Left lung (tissue), 10 donors: Measurements from ENCODE around the gene NUP37. TPM values are rescaled to one million over a fixed set of nuclear protein-coding genes. Genes with fewer than 3 reads are reported as not detected.
"Not testable (repeated sequence)": the region's sequence is repeated elsewhere in the genome, so short reads cannot be mapped to it uniquely, and the experiment has no call there.

Source experiments
- ATAC-seq: fragments of 200-7000 bp; cut with Tn5 transposase; one replicate; pipeline ENCODE4 v1.9.1; 2020; ENCODE audit warnings: moderate library complexity
- DNase-seq, 4 donors: peaks; one replicate each; pipeline ENCODE4 v3.0.0-alpha.2; 2013 to 2020
- H3K27ac ChIP-seq, 2 donors: fragments of 200-600 bp; sonication (generic) in 1 of 2; one replicate each; pipeline versions ENCODE4 v1.5.0 to v1.8.0; 2020 to 2021
- H3K27me3 ChIP-seq, 2 donors: fragments of 200-600 bp; sonication (generic) in 1 of 2; one replicate each; pipeline versions ENCODE4 v1.5.0 to v1.8.0; 2020 to 2021
- H3K36me3 ChIP-seq, 2 donors: fragments of 200-600 bp; sonication (generic) in 1 of 2; one replicate each; pipeline versions ENCODE4 v1.5.0 to v1.8.0; 2020 to 2021
- H3K4me1 ChIP-seq, 2 donors: fragments of 200-600 bp; one replicate each; pipeline ENCODE4 v1.8.0; 2021
- H3K4me3 ChIP-seq, 2 donors: fragments of 200-600 bp; sonication (generic) in 1 of 2; one replicate each; pipeline versions ENCODE4 v1.5.0 to v1.8.0; 2020 to 2021; ENCODE audit warnings: mild to moderate bottlenecking in 1 of 2
- H3K9me3 ChIP-seq, 2 donors: fragments of 200-600 bp; sonication (generic) in 1 of 2; one replicate each; pipeline versions ENCODE4 v1.5.0 to v1.8.0; 2020 to 2021
- intact Hi-C, 2 donors: fragments of 100-400 bp; cut with DNase I; formaldehyde crosslinking; loops; one replicate each; pipeline versions ENCODE4 v1.11.2 to v1.14.2; 2022
- polyA plus RNA-seq, 6 donors: library from polyadenylated mRNA; unstranded; fragments of 120-200 nt; gene quantifications; one replicate each; pipeline ENCODE4 v1.2.1, GENCODE V29; 2013; ENCODE audit not compliant: insufficient read length in 6 of 6
- total RNA-seq, 2 donors: library from RNA; stranded (reverse); fragmentation: NEBNext Ultra II Directional; extraction: Animal tissue kit (Norgen Biotek cat#: 25700); gene quantifications; one replicate each; pipeline ENCODE4 v1.2.1, GENCODE V29; 2021
- TF ChIP-seq, protein P1 (sequence below), 2 donors: fragments of 200-600 bp; sonication (generic) in 1 of 2; IDR thresholded peaks; one replicate each; pipeline versions ENCODE4 v1.5.0 to v1.8.0; 2021; ENCODE audit warnings: antibody characterized with exemption in 2 of 2
- donor health status: DM: no; HTN: yes; CAD: no.
- donor health status: DM: no; HTN: no; CAD: no.

NUP37 gene
- total and polyA plus RNA-seq, 8 donors, result 22.7 to 38.7 (median 32.6) TPM

DNA sequence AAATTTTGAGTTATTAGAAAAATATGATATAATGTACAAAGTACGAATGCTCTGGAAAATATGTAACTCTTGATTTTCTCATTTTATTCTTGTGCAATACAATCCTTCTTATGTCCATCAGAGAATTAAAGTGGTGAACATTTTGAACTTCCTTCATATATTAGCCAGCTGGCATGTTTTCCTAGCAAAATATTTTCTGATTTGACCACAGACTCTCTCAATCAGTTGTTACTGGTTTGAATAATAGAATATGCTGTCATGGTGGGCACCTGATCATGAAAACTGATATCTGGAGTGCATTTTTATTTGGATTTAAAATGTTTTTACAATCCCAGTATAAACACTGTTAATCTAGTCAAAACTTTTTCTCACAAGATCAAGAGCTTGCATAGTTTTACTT lies 24.3 kb upstream of the NUP37 start:
- no peaks in the 10 kb centered on the region for H3K4me1 ChIP-seq
- intact Hi-C loops, result no loop called here
- DNase-seq, result no peak
- no peak overlapping the region for H3K27ac ChIP-seq
- TF ChIP-seq, protein P1, sequence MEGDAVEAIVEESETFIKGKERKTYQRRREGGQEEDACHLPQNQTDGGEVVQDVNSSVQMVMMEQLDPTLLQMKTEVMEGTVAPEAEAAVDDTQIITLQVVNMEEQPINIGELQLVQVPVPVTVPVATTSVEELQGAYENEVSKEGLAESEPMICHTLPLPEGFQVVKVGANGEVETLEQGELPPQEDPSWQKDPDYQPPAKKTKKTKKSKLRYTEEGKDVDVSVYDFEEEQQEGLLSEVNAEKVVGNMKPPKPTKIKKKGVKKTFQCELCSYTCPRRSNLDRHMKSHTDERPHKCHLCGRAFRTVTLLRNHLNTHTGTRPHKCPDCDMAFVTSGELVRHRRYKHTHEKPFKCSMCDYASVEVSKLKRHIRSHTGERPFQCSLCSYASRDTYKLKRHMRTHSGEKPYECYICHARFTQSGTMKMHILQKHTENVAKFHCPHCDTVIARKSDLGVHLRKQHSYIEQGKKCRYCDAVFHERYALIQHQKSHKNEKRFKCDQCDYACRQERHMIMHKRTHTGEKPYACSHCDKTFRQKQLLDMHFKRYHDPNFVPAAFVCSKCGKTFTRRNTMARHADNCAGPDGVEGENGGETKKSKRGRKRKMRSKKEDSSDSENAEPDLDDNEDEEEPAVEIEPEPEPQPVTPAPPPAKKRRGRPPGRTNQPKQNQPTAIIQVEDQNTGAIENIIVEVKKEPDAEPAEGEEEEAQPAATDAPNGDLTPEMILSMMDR (IDR thresholded peaks at IDR 0.05), result no peak
- no peaks in the 10 kb centered on the region for H3K36me3 ChIP-seq
- H3K9me3 ChIP-seq, result peaks cover 0 to 2% of the 10 kb centered on the region in 2 donors
- no peak for ATAC-seq
- H3K4me3 ChIP-seq, result no peak overlapping the region
- no peaks in the 10 kb centered on the region for H3K27me3 ChIP-seq

DNA sequence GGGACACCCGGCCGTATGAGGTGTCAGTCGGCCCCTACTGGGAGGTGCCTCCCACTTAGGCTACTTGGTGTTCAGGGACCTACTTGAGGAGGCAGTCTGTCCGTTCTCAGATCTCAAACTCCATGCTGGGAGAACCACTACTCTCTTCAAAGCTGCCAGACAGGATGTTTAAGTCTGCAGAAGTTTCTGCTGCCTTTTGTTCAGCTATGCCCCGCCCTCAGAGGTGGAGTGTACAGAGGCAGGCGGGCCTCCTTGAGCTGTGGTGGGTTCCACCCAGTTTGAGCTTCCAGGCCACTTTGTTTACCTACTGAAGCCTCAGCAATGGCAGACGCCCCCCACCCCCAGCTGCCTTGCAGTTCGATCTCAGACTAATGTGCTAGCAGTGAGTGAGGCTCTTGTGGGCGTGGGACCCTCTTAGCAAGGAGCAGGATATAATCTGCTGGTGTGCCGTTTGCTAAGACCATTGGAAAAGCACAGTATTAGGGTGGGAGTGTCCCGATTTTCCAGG lies 23.0 kb upstream of the NUP37 start:
- DNase-seq, H3K27ac ChIP-seq, H3K4me3 ChIP-seq, H3K9me3 ChIP-seq, H3K36me3 ChIP-seq, H3K27me3 ChIP-seq, intact Hi-C loops, ATAC-seq, H3K4me1 ChIP-seq: not testable (repeated sequence)

DNA sequence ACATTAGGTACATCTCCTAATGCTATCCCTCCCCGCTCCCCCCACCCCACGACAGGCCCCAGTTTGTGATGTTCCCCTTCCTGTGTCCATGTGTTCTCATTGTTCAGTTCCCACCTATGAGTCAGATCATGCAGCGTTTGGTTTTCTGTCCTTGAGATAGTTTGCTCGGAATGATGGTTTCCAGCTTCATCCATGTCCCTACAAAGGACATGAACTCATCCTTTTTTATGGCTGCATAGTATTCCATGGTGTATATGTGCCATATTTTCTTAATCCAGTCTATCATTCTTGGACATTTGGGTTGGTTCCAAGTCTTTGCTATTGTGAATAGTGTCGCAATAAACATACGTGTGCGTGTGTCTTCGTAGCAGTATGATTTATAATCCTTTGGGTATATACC lies 17.7 kb upstream of the NUP37 start:
- intact Hi-C loops, H3K4me1 ChIP-seq, DNase-seq, H3K27me3 ChIP-seq, H3K4me3 ChIP-seq, H3K27ac ChIP-seq, H3K36me3 ChIP-seq, H3K9me3 ChIP-seq, ATAC-seq: not testable (repeated sequence)

DNA sequence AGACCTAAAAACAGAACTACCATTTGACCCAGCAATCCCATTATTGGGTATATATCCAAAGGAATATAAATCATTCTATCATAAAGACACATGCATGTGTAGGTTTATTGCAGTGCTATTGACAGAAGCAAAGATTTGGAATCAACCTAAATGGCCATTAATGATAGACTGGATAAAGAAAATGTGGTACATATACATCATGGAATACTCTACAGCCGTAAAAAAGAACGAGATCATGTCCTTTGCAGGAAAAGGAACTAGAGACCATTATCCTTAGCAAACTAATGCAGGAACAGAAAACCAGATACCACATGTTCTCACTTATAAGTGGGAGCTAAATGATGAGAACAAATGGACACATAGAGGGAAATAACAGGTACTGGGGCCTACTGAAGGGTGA lies 11.5 kb upstream of the NUP37 start:
- H3K27ac ChIP-seq, intact Hi-C loops, H3K36me3 ChIP-seq, H3K4me3 ChIP-seq, H3K9me3 ChIP-seq, H3K4me1 ChIP-seq, DNase-seq, H3K27me3 ChIP-seq, ATAC-seq: not testable (repeated sequence)

DNA sequence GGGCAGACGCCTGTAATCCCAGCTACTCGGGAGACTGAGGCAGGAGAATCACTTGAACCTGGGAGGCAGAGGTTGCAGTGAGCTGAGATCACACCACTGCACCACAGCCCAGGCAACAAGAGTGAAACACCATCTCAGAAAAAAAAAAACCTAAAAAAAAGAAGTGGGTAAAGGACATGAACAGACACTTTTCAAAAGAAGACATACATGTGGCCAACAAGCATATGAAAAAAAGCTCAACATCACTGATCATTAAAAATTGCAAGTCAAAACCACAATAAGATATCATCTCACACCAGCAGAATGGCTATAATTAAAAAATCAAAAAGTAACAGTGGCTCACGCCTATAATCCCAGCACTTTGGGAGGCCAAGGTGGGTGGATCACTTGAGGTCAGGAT lies 10.8 kb upstream of the NUP37 start:
- H3K27me3 ChIP-seq, H3K27ac ChIP-seq, H3K4me3 ChIP-seq, intact Hi-C loops, H3K9me3 ChIP-seq, H3K36me3 ChIP-seq, H3K4me1 ChIP-seq, DNase-seq, ATAC-seq: not testable (repeated sequence)

DNA sequence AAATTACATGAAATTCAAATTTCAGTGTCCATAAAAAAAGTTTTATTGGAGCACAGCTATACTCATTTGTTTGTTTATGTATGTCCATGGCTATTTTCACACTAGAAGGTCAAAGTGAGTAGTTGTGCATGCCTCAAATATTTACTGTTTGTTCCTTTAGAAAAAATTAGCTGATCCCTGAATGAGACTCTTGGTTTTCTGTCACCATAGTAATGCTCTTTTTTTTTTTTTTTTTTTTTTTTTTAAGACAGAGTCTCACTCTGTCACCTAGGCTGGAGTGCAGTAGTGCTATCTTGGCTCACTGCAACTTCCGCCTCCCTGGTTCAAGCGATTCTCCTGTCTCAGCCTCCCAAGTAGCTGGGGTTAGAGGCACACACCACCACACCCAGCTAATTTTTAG lies 1.4 kb upstream of the NUP37 start:
- H3K27me3 ChIP-seq, intact Hi-C loops, ATAC-seq, H3K9me3 ChIP-seq, H3K27ac ChIP-seq, DNase-seq, H3K4me3 ChIP-seq: not testable (repeated sequence)
- Histone ChIP-seq H3K4me1 (peaks cover 0 to 21% of the 10 kb centered on the region in 2 donors), H3K36me3 (peaks cover 0 to 10% of the 10 kb centered on the region in 2 donors)

DNA sequence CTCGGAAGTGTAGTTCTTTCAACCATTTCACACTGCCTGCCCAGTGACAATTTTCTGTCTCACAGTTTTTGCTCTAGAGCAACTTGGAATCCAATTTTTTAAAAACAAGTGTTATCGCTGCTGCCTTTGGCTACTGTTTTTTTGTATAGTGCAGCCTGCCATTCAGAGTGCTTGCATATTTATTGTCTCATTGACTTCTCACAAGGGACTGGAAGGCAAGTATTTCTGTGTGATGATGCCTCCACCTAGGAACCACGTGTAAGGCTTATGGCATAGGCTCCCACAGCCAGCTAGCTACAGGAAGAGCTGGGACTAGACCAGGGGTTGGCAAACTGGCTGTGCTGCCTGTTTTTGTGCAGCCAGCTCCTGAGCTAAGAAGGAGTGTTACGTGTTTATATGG lies 972 bp upstream of the NUP37 start:
- Histone ChIP-seq H3K36me3 (peaks cover 0 to 10% of the 10 kb centered on the region in 2 donors), H3K27ac (no peak overlapping the region), H3K27me3 (no peaks in the 10 kb centered on the region), H3K9me3 (no peaks in the 10 kb centered on the region), H3K4me3 (peak overlapping the region in 1 of 2 donors; percentile 60), H3K4me1 (peaks cover 0 to 21% of the 10 kb centered on the region in 2 donors)
- DNase-seq (no peak), ATAC-seq (no peak)
- intact Hi-C loops, result no loop called here
- TF ChIP-seq, protein P1 (IDR thresholded peaks at IDR 0.05), result no peak

DNA sequence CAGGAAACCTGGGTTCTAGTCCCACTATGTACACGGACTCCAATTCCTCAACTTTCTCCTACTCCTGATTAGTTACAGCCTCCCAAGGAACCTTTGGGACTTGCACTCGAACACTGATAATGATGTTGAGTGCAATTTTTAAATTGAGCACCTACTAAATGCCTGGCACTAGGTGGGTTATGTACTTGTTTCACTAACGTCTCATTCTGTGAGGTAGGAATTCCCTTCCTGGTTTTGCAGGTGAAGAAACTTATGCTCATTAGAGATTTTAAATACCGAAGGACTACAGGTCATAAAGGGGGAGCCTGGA lies 605 bp upstream of the NUP37 start:
- intact Hi-C loops, result no loop called here
- H3K36me3 ChIP-seq, result peaks cover 0 to 12% of the 10 kb centered on the region in 2 donors
- TF ChIP-seq, protein P1 (IDR thresholded peaks at IDR 0.05), result no peak
- H3K27ac ChIP-seq, result peak overlapping the region in 1 of 2 donors; percentile 80
- ATAC-seq (no peak), DNase-seq (no peak)
- H3K27me3 ChIP-seq, result no peaks in the 10 kb centered on the region
- peak overlapping the region; percentile 60 for H3K4me3 ChIP-seq
- H3K4me1 ChIP-seq, result peaks cover 0 to 21% of the 10 kb centered on the region in 2 donors
- no peaks in the 10 kb centered on the region for H3K9me3 ChIP-seq
